H1 (cell line): ENCODE data around the gene CASP12. TPM values are rescaled to one million over a fixed set of nuclear protein-coding genes. Genes with fewer than 3 reads are reported as not detected.

ENCODE experiments used
- EP300 ChIP-seq, 2 experiments: IDR thresholded peaks; 1 replicate in 1 of 2; 2 replicates in 1 of 2; pipeline ENCODE4 v1.6.1; 2011 to 2012; ENCODE audit warnings: low read depth in 2 of 2, low read length in 2 of 2, mild to moderate bottlenecking in 2 of 2, borderline replicate concordance in 1 of 2, inconsistent platforms in 1 of 2, moderate library complexity in 1 of 2
- NANOG ChIP-seq: IDR thresholded peaks from 2 replicates; pipeline ENCODE4 v1.6.1; 2011; ENCODE audit warnings: low read length, low read depth, mild to moderate bottlenecking, inconsistent platforms; ENCODE audit not compliant: insufficient read depth, poor library complexity, severe bottlenecking
- polyA plus RNA-seq, 7 experiments: library from polyadenylated mRNA; depleted of rRNA in 3 of 7; stranded (reverse) in 5 of 7; unstranded in 2 of 7; fragments of >200 nt in 5 of 7; fragments of 200-250 nt in 2 of 7; gene quantifications; 1 replicate in 5 of 7; 2 replicates in 1 of 7; 4 replicates in 1 of 7; pipeline versions ENCODE4 v1.2.1 to v1.2.3, GENCODE V29; 2011 to 2013; ENCODE audit warnings: missing spikeins in 2 of 7, mixed read lengths in 2 of 7
- total RNA-seq: library from RNA; stranded (reverse); fragmentation: NEBNext Ultra II Directional; extraction: Animal tissue kit (Norgen Biotek cat#: 25700); gene quantifications from 2 replicates; pipeline ENCODE4 v1.2.1, GENCODE V29; 2021

The CASP12 gene
- total and polyA plus RNA-seq, 2 of the 8 experiments (the other 6 are each of a cell fraction or from before 2014, with no cell fraction given) = not detected

DNA sequence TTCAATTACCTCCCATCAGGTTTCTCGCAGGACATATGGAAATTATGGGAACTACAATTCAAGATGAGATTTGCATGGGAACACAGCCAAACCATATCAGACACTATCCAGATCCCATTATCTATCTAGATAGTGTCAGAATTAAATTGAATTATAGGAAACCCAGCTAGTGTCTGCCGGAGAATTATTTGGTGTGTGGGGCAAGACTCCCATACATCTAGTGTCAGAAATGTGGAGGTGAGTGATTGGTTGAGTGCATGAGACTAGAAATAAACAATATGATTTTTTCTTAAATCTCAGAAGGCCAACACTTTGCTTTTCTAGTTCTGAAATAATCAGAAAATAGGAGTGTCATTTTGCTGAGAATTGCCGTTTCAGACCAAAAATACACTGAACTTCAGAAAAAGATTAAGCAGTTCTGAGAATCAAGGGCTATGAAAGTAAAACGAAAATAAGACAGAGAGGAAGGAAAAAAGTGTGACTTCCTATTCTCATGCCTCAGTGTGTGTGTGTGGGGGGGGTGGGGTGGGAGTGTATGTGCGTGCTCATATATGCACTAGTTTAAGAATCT is 21.3 kb downstream of the CASP12 start (continued):
- no peak for TF ChIP-seq NANOG
- TF ChIP-seq EP300 (IDR thresholded peaks at IDR 0.05; ENCODE audit: borderline replicate concordance in 1 of 2, low read depth in 2 of 2, low read length in 2 of 2) = no peak
